Gastroesophageal sphincter (tissue), 4 donors: ENCODE data around the gene NCKAP5. TPM values are rescaled to one million over a fixed set of nuclear protein-coding genes. Genes with fewer than 3 reads are reported as not detected.

Source experiments
- ATAC-seq: fragments of 150-250 bp; one replicate; pipeline ENCODE4 v1.9.1; 2016; ENCODE audit warnings: mild to moderate bottlenecking, moderate library complexity
- H3K27ac ChIP-seq, 4 donors: fragments of 200-600 bp; sonication (generic) in 3 of 4; 1 replicate in 3 of 4; 2 replicates in 1 of 4; pipeline ENCODE4 v1.5.1; 2016 to 2019
- H3K27me3 ChIP-seq: fragments of 200-600 bp; sonication (generic); one replicate; pipeline ENCODE4 v1.5.1; 2019
- H3K36me3 ChIP-seq, 2 donors: fragments of 200-600 bp; sonication (generic); one replicate each; pipeline ENCODE4 v1.5.1; 2019; ENCODE audit warnings: control low read depth in 1 of 2
- H3K4me1 ChIP-seq, 3 donors: fragments of 200-600 bp; sonication (generic); 1 replicate in 2 of 3; 2 replicates in 1 of 3; pipeline ENCODE4 v1.5.1; 2016 to 2019; ENCODE audit warnings: control low read depth in 2 of 3
- H3K4me3 ChIP-seq, 2 donors: fragments of 200-600 bp; sonication (generic); one replicate each; pipeline ENCODE4 v1.5.1; 2019; ENCODE audit warnings: mild to moderate bottlenecking in 1 of 2, moderate library complexity in 1 of 2
- H3K9me3 ChIP-seq, 3 donors: fragments of 200-600 bp; sonication (generic); one replicate each; pipeline ENCODE4 v1.5.1; 2017 to 2019; ENCODE audit warnings: control low read depth in 2 of 3
- CTCF ChIP-seq, 4 experiments: fragments of 200-600 bp in 2 of 4; fragments of 450-650 bp in 2 of 4; sonication (generic) in 1 of 4; IDR thresholded peaks; one replicate each; pipeline ENCODE4 v1.5.1; 2017 to 2019; ENCODE audit warnings: antibody characterized with exemption in 4 of 4, mild to moderate bottlenecking in 2 of 4, moderate library complexity in 2 of 4
- EP300 ChIP-seq: sonication (generic); formaldehyde crosslinking; IDR thresholded peaks from one replicate; pipeline ENCODE4 v1.6.1; 2017; ENCODE audit warnings: antibody characterized with exemption, mild to moderate bottlenecking
- POLR2A ChIP-seq, 2 donors: fragments of 450-650 bp; IDR thresholded peaks; one replicate each; pipeline ENCODE4 v1.6.1; 2017; ENCODE audit warnings: antibody characterized with exemption in 2 of 2, mild to moderate bottlenecking in 2 of 2, moderate library complexity in 1 of 2
- POLR2AphosphoS5 ChIP-seq: sonication (generic); formaldehyde crosslinking; IDR thresholded peaks from one replicate; pipeline ENCODE4 v1.6.1; 2017; ENCODE audit warnings: antibody characterized with exemption
- WGBS, 2 donors: methylation state at CpG; one replicate each; pipeline ENCODE4 v1.1.5; 2018; ENCODE audit warnings: low coverage in 1 of 2; 5-methylcytosine and 5-hydroxymethylcytosine counted together
- total RNA-seq, 4 donors: library from RNA; depleted of rRNA; stranded (reverse); fragments of >200 nt; gene quantifications; one replicate each; pipeline ENCODE4 v1.1.0, GENCODE V29; 2016

Gene NCKAP5
- total RNA-seq, 4 donors from 2014 or later = 0.16 to 0.57 (median 0.33) TPM

DNA sequence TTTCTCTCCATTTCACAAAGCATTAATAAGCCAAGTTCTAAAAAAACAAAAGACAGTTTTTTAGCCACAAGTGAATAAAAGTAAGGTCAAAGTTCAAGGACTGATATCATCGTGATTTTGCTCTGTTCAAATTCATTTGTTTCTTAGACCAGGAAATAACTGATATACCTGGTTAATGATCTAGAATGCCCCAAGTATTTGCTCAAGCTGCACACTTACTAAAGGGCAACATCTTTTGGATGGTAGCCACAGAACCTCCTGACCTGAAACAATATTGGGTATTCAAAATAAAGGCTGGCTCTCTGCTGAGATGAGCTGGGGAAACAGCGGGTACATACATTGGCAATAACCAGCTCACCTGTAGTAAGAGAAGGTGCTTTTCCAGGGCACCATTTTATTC lies 583.5 kb downstream of the NCKAP5 start:
- TF ChIP-seq CTCF (IDR thresholded peaks at IDR 0.05) (no peak), POLR2AphosphoS5 (no peak)
- ATAC-seq = no peak
- no peak overlapping the region for H3K4me3 ChIP-seq
- 69 to 71% methylated on average over 2 of the region's 2 CpGs for WGBS, 2 donors
- no peaks in the 10 kb centered on the region for H3K9me3 ChIP-seq
- no peaks in the 10 kb centered on the region for H3K4me1 ChIP-seq
- H3K27me3 ChIP-seq = no peaks in the 10 kb centered on the region
- H3K27ac ChIP-seq = no peak overlapping the region
- H3K36me3 ChIP-seq = no peaks in the 10 kb centered on the region

DNA sequence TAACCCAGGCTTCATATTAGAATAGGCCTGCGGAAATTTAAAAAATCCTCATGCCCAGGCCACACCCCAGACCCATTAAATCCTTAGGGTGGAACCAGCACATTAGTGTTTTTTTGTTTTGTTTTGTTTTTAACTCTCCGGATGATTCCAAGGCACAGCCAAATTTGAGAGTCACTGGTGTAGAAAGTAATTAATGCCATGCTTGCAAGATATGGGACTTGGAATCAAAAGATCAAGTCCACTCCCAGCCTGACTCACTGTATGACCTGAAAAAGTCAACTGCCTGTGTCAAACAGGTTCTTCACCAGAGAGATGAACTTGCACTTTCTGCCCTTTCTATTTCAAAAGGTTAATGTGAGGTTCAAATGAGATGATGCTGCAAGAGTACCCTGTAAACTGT lies 588.0 kb downstream of the NCKAP5 start:
- 55 to 100% methylated on average over 1 to 2 of the region's 2 CpGs for WGBS, 2 donors

GRCh38 chr2:132979339-132980093 lies 588.7 kb downstream of the NCKAP5 start:
- H3K4me3 ChIP-seq = no peak overlapping the region
- no peak for TF ChIP-seq CTCF (IDR thresholded peaks at IDR 0.05)
- no peak for TF ChIP-seq EP300
- TF ChIP-seq POLR2A (IDR thresholded peaks at IDR 0.05) = no peak
- no peak for TF ChIP-seq POLR2AphosphoS5
- no peaks in the 10 kb centered on the region for H3K9me3 ChIP-seq
- no peaks in the 10 kb centered on the region for H3K27me3 ChIP-seq
- peaks cover 0 to 4% (median 0%) of the 10 kb centered on the region in 3 donors for H3K4me1 ChIP-seq
- no peak for ATAC-seq
- no peaks in the 10 kb centered on the region for H3K36me3 ChIP-seq
- 77 to 89% methylated on average over 3 to 4 of the region's 5 CpGs for WGBS, 2 donors
- H3K27ac ChIP-seq = no peak overlapping the region

More for the DNA sequence above, 588.0 kb downstream of the NCKAP5 start:
- no peaks in the 10 kb centered on the region for H3K27me3 ChIP-seq
- no peaks in the 10 kb centered on the region for H3K36me3 ChIP-seq
- no peaks in the 10 kb centered on the region for H3K9me3 ChIP-seq
- no peak overlapping the region for H3K27ac ChIP-seq
- TF ChIP-seq POLR2AphosphoS5 (no peak), CTCF (IDR thresholded peaks at IDR 0.05) (no peak), POLR2A (IDR thresholded peaks at IDR 0.05) (no peak), EP300 (no peak)
- H3K4me1 ChIP-seq = no peaks in the 10 kb centered on the region
- no peak for ATAC-seq
- H3K4me3 ChIP-seq = no peak overlapping the region

- Histone ChIP-seq H3K27ac (no peak overlapping the region), H3K27me3 (no peaks in the 10 kb centered on the region), H3K36me3 (no peaks in the 10 kb centered on the region), H3K9me3 (no peaks in the 10 kb centered on the region), H3K4me1 (peaks cover 0 to 8% (median 3%) of the 10 kb centered on the region in 3 donors), H3K4me3 (no peak overlapping the region)
- 91 to 93% methylated on average over 2 to 6 of the region's 6 CpGs for WGBS, 2 donors
- TF ChIP-seq CTCF (IDR thresholded peaks at IDR 0.05) (no peak), POLR2AphosphoS5 (no peak), POLR2A (IDR thresholded peaks at IDR 0.05) (no peak), EP300 (no peak)
- no peak for ATAC-seq
Measured at GRCh38 chr2:132978840-132979239, 589.4 kb downstream of the NCKAP5 start.

DNA sequence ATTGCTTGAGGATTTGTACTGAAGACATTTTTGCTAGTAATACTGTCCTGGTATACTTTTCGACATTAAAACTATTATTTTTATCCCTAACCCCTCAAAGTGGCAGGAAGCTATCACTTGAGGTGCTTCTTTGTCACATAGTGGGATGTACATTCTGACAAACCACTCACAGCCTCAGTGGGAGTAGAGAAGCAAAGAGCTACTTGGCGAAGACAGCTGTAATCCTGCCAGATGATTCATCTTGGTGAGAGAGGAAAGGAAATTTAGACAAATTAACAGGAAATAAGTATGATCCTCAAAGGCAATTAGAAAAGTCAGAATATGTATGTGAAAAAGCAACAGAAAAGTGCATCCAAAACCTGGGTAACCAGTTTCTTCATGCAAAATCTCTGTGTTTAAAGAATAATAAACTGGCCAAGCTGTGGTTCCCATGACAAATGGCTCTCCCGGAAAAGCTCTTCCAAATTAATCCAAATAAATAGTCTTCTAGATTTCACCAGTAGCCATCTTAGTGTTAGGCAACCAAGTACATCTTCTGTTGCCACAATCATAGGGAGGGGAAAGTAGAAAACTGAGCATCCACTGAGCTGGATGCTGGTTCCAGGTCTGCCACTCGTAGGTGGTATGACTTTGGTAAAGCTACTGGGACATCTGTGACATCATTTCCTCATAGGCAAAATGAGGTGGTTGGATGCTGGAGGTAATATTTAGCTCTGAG lies 590.3 kb downstream of the NCKAP5 start:
- no peaks in the 10 kb centered on the region for H3K36me3 ChIP-seq
- no peaks in the 10 kb centered on the region for H3K9me3 ChIP-seq
- H3K27me3 ChIP-seq = no peaks in the 10 kb centered on the region
- no peak overlapping the region for H3K27ac ChIP-seq
- ATAC-seq = no peak
- 38 to 53% methylated on average over 3 to 4 of the region's 4 CpGs for WGBS, 2 donors
- H3K4me1 ChIP-seq = peaks cover 0 to 8% (median 3%) of the 10 kb centered on the region in 3 donors
- H3K4me3 ChIP-seq = no peak overlapping the region
- no peak for TF ChIP-seq POLR2AphosphoS5
- TF ChIP-seq EP300 = no peak
- TF ChIP-seq CTCF (IDR thresholded peaks at IDR 0.05) = no peak
- TF ChIP-seq POLR2A (IDR thresholded peaks at IDR 0.05) = no peak
